ENCODE results near the gene ZFHX3.

DNA sequence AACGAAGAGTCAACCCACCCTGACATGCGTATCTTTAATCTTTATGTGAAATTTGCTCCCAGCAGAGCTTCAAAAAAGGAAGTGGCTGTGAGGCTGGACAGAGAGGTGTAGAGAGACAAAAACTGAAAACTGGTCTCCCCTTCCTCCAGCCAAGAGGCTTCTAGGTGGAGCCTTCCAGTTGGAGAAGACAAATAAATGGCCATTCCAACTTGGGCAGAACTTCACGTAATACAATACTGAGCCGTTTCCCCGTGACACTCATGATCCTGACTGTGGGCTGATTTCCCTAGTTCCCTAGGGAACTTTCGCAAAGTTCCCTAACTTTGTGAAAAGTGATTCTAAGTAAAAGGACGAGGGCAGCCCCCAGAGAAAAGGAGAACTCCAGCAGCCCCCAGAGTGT lies 78.8 kb downstream of the ZFHX3 start:
- TF ChIP-seq CTCF (IDR thresholded peaks at IDR 0.05), result no peak
- no peak for TF ChIP-seq POLR2A (IDR thresholded peaks at IDR 0.05)

Data from testis (tissue), 2 donors.